ENCODE results near the gene TOP2B. TPM values are rescaled to one million over a fixed set of nuclear protein-coding genes. Genes with fewer than 3 reads are reported as not detected.

TOP2B gene
- polyA plus RNA-seq, 1 experiment, result 13.6 TPM

- Histone ChIP-seq H3K4me3 (ENCODE audit: low read depth, low read length) (no peak overlapping the region), H3K27me3 (ENCODE audit: control insufficient read depth, insufficient read depth, low read length) (no peaks in the 10 kb centered on the region), H3K36me3 (ENCODE audit: control insufficient read depth, insufficient read depth, low read length) (peaks cover 6% of the 10 kb centered on the region)
- POLR2A ChIA-PET, result no interaction called here
- CTCF ChIA-PET, result no interaction called here
- no peak for DNase-seq (ENCODE audit: low read depth)
- no peak for TF ChIP-seq CTCF (IDR thresholded peaks at IDR 0.05; ENCODE audit: insufficient read depth, low read depth, low read length)
Observed at GRCh38 chr3:25631989-25632388, 32.7 kb downstream of the TOP2B start.

- TF ChIP-seq CTCF (IDR thresholded peaks at IDR 0.05; ENCODE audit: insufficient read depth, low read depth, low read length), result no peak
- Histone ChIP-seq H3K36me3 (ENCODE audit: control insufficient read depth, insufficient read depth, low read length) (peaks cover 2% of the 10 kb centered on the region), H3K4me3 (ENCODE audit: low read depth, low read length) (no peak overlapping the region), H3K27me3 (ENCODE audit: control insufficient read depth, insufficient read depth, low read length) (no peaks in the 10 kb centered on the region)
- DNase-seq (ENCODE audit: low read depth), result no peak
- POLR2A ChIA-PET, result no interaction called here
- CTCF ChIA-PET, result interaction anchor here (1.1 kb wide), 1 partner anchor 27 kb away, joined by 3 read pairs; no protein-coding TSS in a partner anchor
Observed at GRCh38 chr3:25621087-25621486, 43.6 kb downstream of the TOP2B start.

- Histone ChIP-seq H3K27me3 (ENCODE audit: control insufficient read depth, insufficient read depth, low read length) (no peaks in the 10 kb centered on the region), H3K4me3 (ENCODE audit: low read depth, low read length) (no peak overlapping the region), H3K36me3 (ENCODE audit: control insufficient read depth, insufficient read depth, low read length) (peaks cover 2% of the 10 kb centered on the region)
- TF ChIP-seq CTCF (IDR thresholded peaks at IDR 0.05; ENCODE audit: insufficient read depth, low read depth, low read length), result no peak
- CTCF ChIA-PET, result interaction anchor here (1.1 kb wide), 1 partner anchor 28 kb away, joined by 3 read pairs; no protein-coding TSS in a partner anchor
- DNase-seq (ENCODE audit: low read depth), result no peak
- POLR2A ChIA-PET, result no interaction called here
Observed at GRCh38 chr3:25620493-25620892, 44.2 kb downstream of the TOP2B start.

GRCh38 chr3:25619382-25619781 lies 45.3 kb downstream of the TOP2B start:
- no peak for TF ChIP-seq CTCF (IDR thresholded peaks at IDR 0.05; ENCODE audit: insufficient read depth, low read depth, low read length)
- ChIA-PET POLR2A (no interaction called here), CTCF (no interaction called here)
- Histone ChIP-seq H3K36me3 (ENCODE audit: control insufficient read depth, insufficient read depth, low read length) (peaks cover 2% of the 10 kb centered on the region), H3K4me3 (ENCODE audit: low read depth, low read length) (no peak overlapping the region), H3K27me3 (ENCODE audit: control insufficient read depth, insufficient read depth, low read length) (no peaks in the 10 kb centered on the region)
- DNase-seq (ENCODE audit: low read depth), result no peak

- ChIA-PET POLR2A (no interaction called here), CTCF (no interaction called here)
Observed at GRCh38 chr3:25618028-25618427, 46.7 kb downstream of the TOP2B start.

More at GRCh38 chr3:25618028-25618427, 46.7 kb downstream of the TOP2B start:
- Histone ChIP-seq H3K36me3 (ENCODE audit: control insufficient read depth, insufficient read depth, low read length) (peaks cover 5% of the 10 kb centered on the region), H3K27me3 (ENCODE audit: control insufficient read depth, insufficient read depth, low read length) (no peaks in the 10 kb centered on the region), H3K4me3 (ENCODE audit: low read depth, low read length) (no peak overlapping the region)
- TF ChIP-seq CTCF (IDR thresholded peaks at IDR 0.05; ENCODE audit: insufficient read depth, low read depth, low read length), result no peak
- DNase-seq (ENCODE audit: low read depth), result no peak
